Karpas-422 (cell line): ENCODE measurements around the gene ARL6IP6. TPM values are rescaled to one million over a fixed set of nuclear protein-coding genes. Genes with fewer than 3 reads are reported as not detected.

Experiments used
- DNase-seq: peaks from one replicate; pipeline ENCODE4 v3.0.0-alpha.2; 2015
- H2AFZ ChIP-seq: fragments of 200-600 bp; sonication (generic); 2 replicates; pipeline ENCODE4 v1.6.1; 2014; ENCODE audit warnings: antibody characterized with exemption, low read length, mixed read lengths
- H3K27ac ChIP-seq: fragments of 200-600 bp; sonication (generic); 2 replicates; pipeline ENCODE4 v1.5.1; 2014; ENCODE audit warnings: mild to moderate bottlenecking, low read length, moderate library complexity
- H3K27me3 ChIP-seq: fragments of 200-600 bp; sonication (generic); 2 replicates; pipeline ENCODE4 v1.6.1; 2014; ENCODE audit warnings: low read length, mixed read lengths
- H3K36me3 ChIP-seq: fragments of 200-600 bp; sonication (generic); 2 replicates; pipeline ENCODE4 v1.6.1; 2014; ENCODE audit warnings: low read length, mixed read lengths; ENCODE audit not compliant: insufficient read depth
- H3K4me1 ChIP-seq: fragments of 200-600 bp; sonication (generic); 2 replicates; pipeline ENCODE4 v1.6.1; 2014; ENCODE audit warnings: mild to moderate bottlenecking, low read length, mixed read lengths
- H3K4me2 ChIP-seq: fragments of 200-600 bp; sonication (generic); 2 replicates; pipeline ENCODE4 v1.6.1; 2014; ENCODE audit warnings: low read length, low read depth, mild to moderate bottlenecking; ENCODE audit not compliant: poor library complexity, severe bottlenecking
- H3K4me3 ChIP-seq: fragments of 200-600 bp; sonication (generic); 2 replicates; pipeline ENCODE4 v1.5.1; 2014; ENCODE audit warnings: mild to moderate bottlenecking, antibody characterized with exemption, low read length, mixed read lengths
- H3K79me2 ChIP-seq: fragments of 200-600 bp; sonication (generic); 2 replicates; pipeline ENCODE4 v1.6.1; 2014; ENCODE audit warnings: mild to moderate bottlenecking, low read length, mixed read lengths
- H3K9ac ChIP-seq: fragments of 200-600 bp; sonication (generic); 2 replicates; pipeline ENCODE4 v1.6.0; 2014; ENCODE audit warnings: low read length
- H3K9me2 ChIP-seq: fragments of 200-600 bp; sonication (generic), shearing (Covaris generic); replicated peaks from 2 replicates; pipeline ENCODE4 v1.6.0; 2014; ENCODE audit warnings: mild to moderate bottlenecking, low read length, moderate library complexity; ENCODE audit not compliant: insufficient read depth
- H3K9me3 ChIP-seq: fragments of 300-700, 200-600 bp; sonication (generic); 2 replicates; pipeline ENCODE4 v1.6.1; 2014; ENCODE audit warnings: low read length, mixed read lengths
- H4K20me1 ChIP-seq: fragments of 200-600 bp; sonication (generic); 2 replicates; pipeline ENCODE4 v1.6.1; 2014; ENCODE audit warnings: mild to moderate bottlenecking, antibody characterized with exemption, low read length, low read depth; ENCODE audit not compliant: insufficient read depth
- total RNA-seq: library from RNA; depleted of rRNA; stranded (reverse); fragments of >200 nt; shearing (Covaris generic); gene quantifications from 2 replicates; pipeline ENCODE4 v1.2.3, GENCODE V29; 2014; ENCODE audit warnings: low replicate concordance; rRNA removed

Gene ARL6IP6
- total RNA-seq: 29.5 and 69.7 TPM in 2 replicates

DNA sequence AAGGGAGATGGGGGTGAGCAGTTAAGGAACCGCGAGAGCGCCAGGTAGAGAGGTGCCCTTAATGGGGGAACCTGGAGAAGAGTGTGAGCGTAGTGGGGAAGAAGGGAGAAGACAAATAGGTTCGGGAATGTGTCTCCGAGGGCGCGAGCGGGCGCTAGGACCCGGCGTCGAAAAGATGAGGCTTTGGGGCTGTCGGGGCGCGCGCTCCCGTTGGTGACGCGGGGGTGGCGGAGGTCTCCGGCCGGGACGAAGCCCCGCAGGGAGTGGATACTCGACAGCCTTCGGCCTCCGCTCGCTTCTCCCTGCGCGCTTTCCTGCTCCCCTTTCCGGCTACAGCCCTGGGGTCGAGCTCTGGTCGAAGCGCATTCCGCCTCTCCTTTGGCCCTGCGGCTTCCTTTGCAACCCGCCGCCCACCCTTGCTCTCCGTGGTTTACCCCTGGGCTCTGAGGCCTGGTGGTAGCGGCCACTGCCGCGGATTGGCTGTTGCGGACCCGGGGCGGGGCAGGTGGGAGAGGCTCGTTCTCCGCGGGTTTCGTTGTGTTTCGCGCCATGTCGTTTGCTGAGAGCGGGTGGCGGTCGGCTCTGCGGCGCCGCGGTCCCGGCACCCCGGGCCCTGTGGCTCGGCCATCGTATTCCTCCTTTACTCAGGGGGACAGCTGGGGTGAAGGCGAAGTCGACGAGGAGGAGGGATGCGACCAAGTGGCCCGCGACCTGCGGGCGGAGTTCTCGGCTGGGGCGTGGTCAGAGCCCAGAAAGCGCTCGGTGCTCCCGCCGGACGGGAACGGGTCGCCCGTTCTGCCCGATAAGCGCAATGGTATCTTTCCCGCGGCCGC lies at the start of gene ARL6IP6:
ARL6IP6 (plus strand) TSS at position 545 of the 833 bp plus-strand sequence; CDS start at position 550, 5 bp downstream.
- H3K4me3 ChIP-seq: peak within 1 kb of the TSS; percentile 96
- H3K36me3 ChIP-seq: peaks cover 52% of the 10 kb centered on the region
- peak; percentile 97 for DNase-seq
- peaks cover 49% of the 10 kb centered on the region for H3K4me1 ChIP-seq
- H4K20me1 ChIP-seq: peaks cover 18% of the 10 kb centered on the region; the same call in 1 of the 2 replicates
- no peaks in the 10 kb centered on the region for H3K9me2 ChIP-seq
- H3K79me2 ChIP-seq: peaks cover 83% of the 10 kb centered on the region
- peak within 1 kb of the TSS; percentile 40; the same call in 1 of the 2 replicates for H2AFZ ChIP-seq
- H3K9me3 ChIP-seq: no peaks in the 10 kb centered on the region
- peak within 1 kb of the TSS; percentile 88 for H3K27ac ChIP-seq
- no peaks in the 10 kb centered on the region for H3K27me3 ChIP-seq
- H3K9ac ChIP-seq: peak within 1 kb of the TSS; percentile 85
- peak within 1 kb of the TSS; percentile 91 for H3K4me2 ChIP-seq

DNA sequence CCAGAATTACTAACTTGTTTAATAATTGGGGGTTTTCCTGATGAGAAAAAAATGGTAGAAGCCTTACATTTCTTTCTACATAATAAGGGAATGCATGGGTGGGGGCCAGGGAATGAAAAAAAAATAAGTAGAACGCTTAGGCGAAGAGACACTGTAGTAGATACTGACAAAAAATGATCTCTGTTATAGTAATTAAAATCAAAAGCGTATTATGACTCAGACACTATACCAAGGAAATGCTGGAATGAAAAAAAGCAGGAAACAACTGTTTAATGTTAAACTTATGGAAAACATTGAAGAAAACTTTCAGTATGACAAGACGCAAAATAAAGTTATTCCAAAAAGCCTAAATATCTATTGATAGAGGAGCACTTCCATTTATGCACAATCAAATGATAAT lies 44.1 kb upstream of the ARL6IP6 start:
- no peak overlapping the region for H3K4me3 ChIP-seq
- H3K9me2 ChIP-seq: no peaks in the 10 kb centered on the region
- peaks cover 42% of the 10 kb centered on the region for H3K79me2 ChIP-seq
- H2AFZ ChIP-seq: no peak overlapping the region
- no peaks in the 10 kb centered on the region for H3K4me1 ChIP-seq
- no peak for DNase-seq
- H3K9ac ChIP-seq: no peak overlapping the region
- H3K36me3 ChIP-seq: peaks cover 89% of the 10 kb centered on the region
- no peaks in the 10 kb centered on the region for H3K9me3 ChIP-seq
- H3K27me3 ChIP-seq: no peaks in the 10 kb centered on the region
- H4K20me1 ChIP-seq: no peaks in the 10 kb centered on the region
- no peak overlapping the region for H3K4me2 ChIP-seq
- H3K27ac ChIP-seq: no peak overlapping the region

DNA sequence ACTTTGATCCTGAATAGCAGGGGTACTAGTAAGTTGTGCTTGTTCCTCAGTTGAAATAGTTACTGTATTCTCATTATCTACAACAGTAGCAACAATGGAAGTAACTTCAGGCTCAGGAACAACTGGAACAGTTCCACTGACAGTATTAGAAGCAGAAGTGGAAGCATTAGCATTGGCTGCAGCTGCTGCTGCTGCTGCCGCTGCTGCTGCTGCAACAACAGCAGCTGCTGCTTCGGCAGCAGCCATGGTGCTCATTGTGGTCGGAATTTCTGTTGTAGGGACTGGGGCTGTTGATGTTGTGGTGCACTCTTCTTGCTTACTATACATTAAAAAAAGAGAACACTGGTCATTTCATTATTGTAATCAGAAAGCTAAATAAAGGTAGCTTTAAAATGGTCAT lies 42.0 kb upstream of the ARL6IP6 start:
- Histone ChIP-seq H3K27ac (no peak overlapping the region), H3K27me3 (no peaks in the 10 kb centered on the region), H3K9ac (no peak overlapping the region), H4K20me1 (no peaks in the 10 kb centered on the region), H3K79me2 (peaks cover 51% of the 10 kb centered on the region), H3K9me2 (no peaks in the 10 kb centered on the region), H3K4me1 (no peaks in the 10 kb centered on the region), H3K4me3 (no peak overlapping the region), H2AFZ (no peak overlapping the region), H3K4me2 (no peak overlapping the region), H3K36me3 (peaks cover 86% of the 10 kb centered on the region), H3K9me3 (no peaks in the 10 kb centered on the region)
- DNase-seq: no peak

DNA sequence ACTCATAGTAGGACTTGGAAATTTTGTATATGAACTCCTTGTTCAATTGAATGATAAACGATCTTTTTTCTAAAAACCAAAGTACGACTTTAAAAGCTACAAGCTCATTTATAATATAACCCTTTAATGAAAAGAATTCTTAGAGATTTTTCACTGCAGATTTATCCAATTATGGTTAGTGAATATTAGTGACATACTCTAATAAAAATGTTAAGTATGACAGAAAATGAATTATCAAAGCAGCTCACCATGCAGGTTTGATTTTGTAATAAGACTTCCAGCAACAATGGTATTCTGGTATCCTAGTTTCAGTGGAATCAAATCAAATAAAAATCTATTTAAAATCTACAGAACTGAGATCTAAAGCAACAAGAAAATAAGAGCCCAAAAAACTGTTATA lies 39.6 kb upstream of the ARL6IP6 start:
- Histone ChIP-seq H3K9me3 (no peaks in the 10 kb centered on the region), H3K36me3 (peaks cover 82% of the 10 kb centered on the region), H3K79me2 (peaks cover 65% of the 10 kb centered on the region)

GRCh38 chr2:152682663-152683062 lies 35.8 kb upstream of the ARL6IP6 start:
- Histone ChIP-seq H2AFZ (no peak overlapping the region), H3K4me1 (no peaks in the 10 kb centered on the region), H3K9ac (no peak overlapping the region), H3K27me3 (no peaks in the 10 kb centered on the region), H3K27ac (no peak overlapping the region), H4K20me1 (no peaks in the 10 kb centered on the region), H3K9me3 (no peaks in the 10 kb centered on the region), H3K36me3 (peaks cover 69% of the 10 kb centered on the region; the same call in 1 of the 2 replicates), H3K79me2 (peaks cover 83% of the 10 kb centered on the region), H3K4me3 (no peak overlapping the region), H3K9me2 (no peaks in the 10 kb centered on the region), H3K4me2 (no peak overlapping the region)
- DNase-seq: no peak

More for the DNA sequence above, 39.6 kb upstream of the ARL6IP6 start:
- no peak for DNase-seq
- no peak overlapping the region for H3K4me2 ChIP-seq
- H3K4me1 ChIP-seq: no peaks in the 10 kb centered on the region
- H3K4me3 ChIP-seq: no peak overlapping the region
- no peak overlapping the region for H3K9ac ChIP-seq
- H3K27me3 ChIP-seq: no peaks in the 10 kb centered on the region
- no peak overlapping the region for H3K27ac ChIP-seq
- H4K20me1 ChIP-seq: no peaks in the 10 kb centered on the region
- no peaks in the 10 kb centered on the region for H3K9me2 ChIP-seq
- H2AFZ ChIP-seq: no peak overlapping the region

GRCh38 chr2:152683400-152683799 lies 35.0 kb upstream of the ARL6IP6 start:
- no peak overlapping the region for H3K4me3 ChIP-seq
- H3K4me1 ChIP-seq: no peaks in the 10 kb centered on the region
- peaks cover 88% of the 10 kb centered on the region for H3K79me2 ChIP-seq
- no peak overlapping the region for H3K9ac ChIP-seq
- no peak for DNase-seq
- H3K9me2 ChIP-seq: no peaks in the 10 kb centered on the region
- no peaks in the 10 kb centered on the region for H3K27me3 ChIP-seq
- H2AFZ ChIP-seq: no peak overlapping the region
- no peaks in the 10 kb centered on the region for H4K20me1 ChIP-seq
- H3K36me3 ChIP-seq: peaks cover 64% of the 10 kb centered on the region; the same call in 1 of the 2 replicates
- H3K4me2 ChIP-seq: no peak overlapping the region
- no peaks in the 10 kb centered on the region for H3K9me3 ChIP-seq
- no peak overlapping the region for H3K27ac ChIP-seq

DNA sequence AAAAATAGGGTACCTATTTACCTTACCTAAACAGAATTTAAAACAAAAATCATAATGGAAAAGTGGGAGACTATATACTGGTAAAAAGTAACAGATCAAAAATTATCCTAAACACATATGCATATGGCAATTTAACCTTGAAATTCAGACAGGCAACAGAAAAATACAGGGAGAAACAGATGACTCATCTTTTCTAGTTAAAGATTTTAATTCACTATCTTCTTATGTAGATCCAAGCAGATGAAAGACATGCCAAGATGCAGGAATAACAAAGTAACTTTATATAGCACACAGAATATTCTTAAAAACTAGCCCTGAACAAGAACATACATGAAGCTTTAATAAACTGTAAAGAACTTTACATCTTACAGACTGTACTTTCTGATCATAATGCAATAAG lies 32.1 kb upstream of the ARL6IP6 start:
- Histone ChIP-seq H3K4me2 (no peak overlapping the region), H3K27ac (no peak overlapping the region), H3K27me3 (no peaks in the 10 kb centered on the region), H3K9ac (no peak overlapping the region), H3K9me2 (no peaks in the 10 kb centered on the region), H2AFZ (no peak overlapping the region), H3K4me3 (no peak overlapping the region), H3K4me1 (no peaks in the 10 kb centered on the region), H3K36me3 (peaks cover 57% of the 10 kb centered on the region; the same call in 1 of the 2 replicates), H3K79me2 (peaks cover 97% of the 10 kb centered on the region), H3K9me3 (no peaks in the 10 kb centered on the region), H4K20me1 (no peaks in the 10 kb centered on the region)
- no peak for DNase-seq

- Histone ChIP-seq H3K27me3 (no peaks in the 10 kb centered on the region), H3K4me3 (no peak overlapping the region), H3K9me2 (no peaks in the 10 kb centered on the region), H3K4me1 (no peaks in the 10 kb centered on the region), H4K20me1 (peaks cover 8% of the 10 kb centered on the region; the same call in 1 of the 2 replicates), H3K27ac (no peak overlapping the region), H3K36me3 (peaks cover 62% of the 10 kb centered on the region; the same call in 1 of the 2 replicates), H2AFZ (no peak overlapping the region), H3K9me3 (no peaks in the 10 kb centered on the region), H3K4me2 (no peak overlapping the region), H3K9ac (no peak overlapping the region), H3K79me2 (peaks cover 94% of the 10 kb centered on the region)
- no peak for DNase-seq
Measured at GRCh38 chr2:152693033-152693432, 25.4 kb upstream of the ARL6IP6 start.
